Gastroesophageal sphincter (tissue), 4 donors: ENCODE results near the gene BRAT1. TPM values are rescaled to one million over a fixed set of nuclear protein-coding genes. Genes with fewer than 3 reads are reported as not detected.

ENCODE experiments used
- ATAC-seq: fragments of 150-250 bp; one replicate; pipeline ENCODE4 v1.9.1; 2016; ENCODE audit warnings: mild to moderate bottlenecking, moderate library complexity
- H3K27ac ChIP-seq, 4 donors: fragments of 200-600 bp; sonication (generic) in 3 of 4; 1 replicate in 3 of 4; 2 replicates in 1 of 4; pipeline ENCODE4 v1.5.1; 2016 to 2019
- H3K27me3 ChIP-seq: fragments of 200-600 bp; sonication (generic); one replicate; pipeline ENCODE4 v1.5.1; 2019
- H3K36me3 ChIP-seq, 2 donors: fragments of 200-600 bp; sonication (generic); one replicate each; pipeline ENCODE4 v1.5.1; 2019; ENCODE audit warnings: control low read depth in 1 of 2
- H3K4me1 ChIP-seq, 3 donors: fragments of 200-600 bp; sonication (generic); 1 replicate in 2 of 3; 2 replicates in 1 of 3; pipeline ENCODE4 v1.5.1; 2016 to 2019; ENCODE audit warnings: control low read depth in 2 of 3
- H3K4me3 ChIP-seq, 2 donors: fragments of 200-600 bp; sonication (generic); one replicate each; pipeline ENCODE4 v1.5.1; 2019; ENCODE audit warnings: mild to moderate bottlenecking in 1 of 2, moderate library complexity in 1 of 2
- H3K9me3 ChIP-seq, 3 donors: fragments of 200-600 bp; sonication (generic); one replicate each; pipeline ENCODE4 v1.5.1; 2017 to 2019; ENCODE audit warnings: control low read depth in 2 of 3
- CTCF ChIP-seq, 4 experiments: fragments of 200-600 bp in 2 of 4; fragments of 450-650 bp in 2 of 4; sonication (generic) in 1 of 4; IDR thresholded peaks; one replicate each; pipeline ENCODE4 v1.5.1; 2017 to 2019; ENCODE audit warnings: antibody characterized with exemption in 4 of 4, mild to moderate bottlenecking in 2 of 4, moderate library complexity in 2 of 4
- EP300 ChIP-seq: sonication (generic); formaldehyde crosslinking; IDR thresholded peaks from one replicate; pipeline ENCODE4 v1.6.1; 2017; ENCODE audit warnings: antibody characterized with exemption, mild to moderate bottlenecking
- POLR2A ChIP-seq, 2 donors: fragments of 450-650 bp; IDR thresholded peaks; one replicate each; pipeline ENCODE4 v1.6.1; 2017; ENCODE audit warnings: antibody characterized with exemption in 2 of 2, mild to moderate bottlenecking in 2 of 2, moderate library complexity in 1 of 2
- POLR2AphosphoS5 ChIP-seq: sonication (generic); formaldehyde crosslinking; IDR thresholded peaks from one replicate; pipeline ENCODE4 v1.6.1; 2017; ENCODE audit warnings: antibody characterized with exemption
- WGBS, 2 donors: methylation state at CpG; one replicate each; pipeline ENCODE4 v1.1.5; 2018; ENCODE audit warnings: low coverage in 1 of 2; 5-methylcytosine and 5-hydroxymethylcytosine counted together
- total RNA-seq, 4 donors: library from RNA; depleted of rRNA; stranded (reverse); fragments of >200 nt; gene quantifications; one replicate each; pipeline ENCODE4 v1.1.0, GENCODE V29; 2016

BRAT1 gene
- total RNA-seq = 10 to 100 TPM; 19.9 to 36.0 (median 32.4) TPM

- no peaks in the 10 kb centered on the region for H3K27me3 ChIP-seq
- H3K36me3 ChIP-seq = peaks cover 0 to 22% of the 10 kb centered on the region in 2 donors
- peak within 1 kb of the TSS; percentile 89 to 99 (median 98) for H3K27ac ChIP-seq
- TF ChIP-seq POLR2AphosphoS5 = peak; percentile 76
- peak in 2 of 4 experiments; percentile 31 to 34 for TF ChIP-seq CTCF (IDR thresholded peaks at IDR 0.05)
- TF ChIP-seq POLR2A (IDR thresholded peaks at IDR 0.05) = peak; percentile 57 to 77
- no peak for TF ChIP-seq EP300
- WGBS, 2 donors = no CpG with 5 or more reads among the region's 79 CpGs
- H3K4me1 ChIP-seq = peaks cover 0 to 65% (median 30%) of the 10 kb centered on the region in 3 donors
- no peaks in the 10 kb centered on the region for H3K9me3 ChIP-seq
- peak within 1 kb of the TSS; percentile 84 to 98 for H3K4me3 ChIP-seq
- peak; percentile 96 for ATAC-seq
These were observed at the start of gene BRAT1 for GRCh38 chr7:2555121-2556052. Gene BRAT1 (minus strand): TSS chr7:2555524. CDS start chr7:2554431, 1,093 bp downstream.

GRCh38 chr7:2604608-2605174, 49.4 kb upstream of the BRAT1 start:
- Histone ChIP-seq H3K4me3 (no peak overlapping the region), H3K27ac (no peak overlapping the region), H3K27me3 (no peaks in the 10 kb centered on the region), H3K36me3 (peaks cover 0 to 71% of the 10 kb centered on the region in 2 donors), H3K9me3 (no peaks in the 10 kb centered on the region), H3K4me1 (peaks cover 0 to 20% (median 3%) of the 10 kb centered on the region in 3 donors)
- TF ChIP-seq POLR2AphosphoS5 (no peak), EP300 (no peak), POLR2A (IDR thresholded peaks at IDR 0.05) (no peak), CTCF (IDR thresholded peaks at IDR 0.05) (no peak)
- ATAC-seq = no peak
- 89 to 94% methylated on average over 3 to 15 of the region's 29 CpGs for WGBS, 2 donors

GRCh38 chr7:2603044-2603965, 48.0 kb upstream of the BRAT1 start:
- no peak overlapping the region for H3K4me3 ChIP-seq
- peaks cover 0 to 84% of the 10 kb centered on the region in 2 donors for H3K36me3 ChIP-seq
- no peaks in the 10 kb centered on the region for H3K27me3 ChIP-seq
- peaks cover 0 to 20% (median 3%) of the 10 kb centered on the region in 3 donors for H3K4me1 ChIP-seq
- H3K27ac ChIP-seq = no peak overlapping the region
- 82 to 88% methylated on average over 2 of the region's 35 CpGs for WGBS, 2 donors
- H3K9me3 ChIP-seq = no peaks in the 10 kb centered on the region
- TF ChIP-seq POLR2AphosphoS5 = no peak
- no peak for TF ChIP-seq POLR2A (IDR thresholded peaks at IDR 0.05)
- TF ChIP-seq CTCF (IDR thresholded peaks at IDR 0.05) = no peak
- TF ChIP-seq EP300 = no peak
- ATAC-seq = no peak

- H3K27ac ChIP-seq = no peak overlapping the region
- no peak overlapping the region for H3K4me3 ChIP-seq
- ATAC-seq = no peak
- H3K4me1 ChIP-seq = peaks cover 0 to 13% (median 3%) of the 10 kb centered on the region in 3 donors
- no peaks in the 10 kb centered on the region for H3K27me3 ChIP-seq
- WGBS, 2 donors = 84 to 100% methylated on average over 3 to 6 of the region's 19 CpGs
- TF ChIP-seq CTCF (IDR thresholded peaks at IDR 0.05) = no peak
- TF ChIP-seq POLR2A (IDR thresholded peaks at IDR 0.05) = no peak
- no peak for TF ChIP-seq EP300
- TF ChIP-seq POLR2AphosphoS5 = no peak
- no peaks in the 10 kb centered on the region for H3K9me3 ChIP-seq
- H3K36me3 ChIP-seq = peaks cover 0 to 92% of the 10 kb centered on the region in 2 donors
These were observed 47.2 kb upstream of the BRAT1 start for GRCh38 chr7:2602406-2603043.
